HepG2 (cell line): Measurements from ENCODE around the gene ENTPD2. TPM values are rescaled to one million over a fixed set of nuclear protein-coding genes. Genes with fewer than 3 reads are reported as not detected.

Source experiments
- AKAP8 ChIP-seq: sonication (generic); formaldehyde crosslinking; IDR thresholded peaks from 2 replicates; pipeline ENCODE4 v1.5.1; 2020; ENCODE audit warnings: mild to moderate bottlenecking, missing genetic modification reagents
- ARID2 ChIP-seq: sonication (generic); formaldehyde crosslinking; IDR thresholded peaks from 2 replicates; pipeline ENCODE4 v1.8.1; 2022; ENCODE audit warnings: mild to moderate bottlenecking, missing genetic modification reagents, borderline replicate concordance
- ATF2 ChIP-seq: sonication (generic); formaldehyde crosslinking; IDR thresholded peaks from 2 replicates; pipeline ENCODE4 v1.4.0; 2020; ENCODE audit warnings: missing genetic modification reagents
- E2F1 ChIP-seq: sonication (generic); formaldehyde crosslinking; IDR thresholded peaks from 2 replicates; pipeline ENCODE4 v1.5.0; 2020; ENCODE audit warnings: missing genetic modification reagents
- FOXA1 ChIP-seq, 2 experiments: fragments of 450-650 bp in 1 of 2; sonication (generic) in 1 of 2; formaldehyde crosslinking in 1 of 2; IDR thresholded peaks; 2 replicates each; pipeline versions ENCODE4 v1.4.0 to v1.6.1; 2016 to 2020; ENCODE audit warnings: missing genetic modification reagents in 1 of 2
- GATA4 ChIP-seq: sonication (generic); IDR thresholded peaks from 2 replicates; pipeline ENCODE4 v1.6.1; 2016; ENCODE audit warnings: antibody characterized with exemption, low read depth, borderline replicate concordance
- KAT8 ChIP-seq: IDR thresholded peaks from 2 replicates; pipeline ENCODE4 v1.6.1; 2016; ENCODE audit warnings: missing genetic modification reagents, missing compliant biosample characterization
- MTA1 ChIP-seq: sonication (generic); formaldehyde crosslinking; IDR thresholded peaks from 2 replicates; pipeline ENCODE4 v1.4.0; 2020; ENCODE audit warnings: missing genetic modification reagents, mild to moderate bottlenecking, borderline replicate concordance
- PATZ1 ChIP-seq: sonication (generic); formaldehyde crosslinking; IDR thresholded peaks from 2 replicates; pipeline ENCODE4 v1.4.0; 2020; ENCODE audit warnings: missing genetic modification reagents
- SIN3A ChIP-seq: IDR thresholded peaks from 2 replicates; pipeline ENCODE4 v1.6.1; 2011; ENCODE audit warnings: low read depth, mild to moderate bottlenecking, control low read depth, low read length, borderline replicate concordance
- SIX4 ChIP-seq: sonication (generic); formaldehyde crosslinking; IDR thresholded peaks from 2 replicates; pipeline ENCODE4 v1.4.0; 2020; ENCODE audit warnings: missing genetic modification reagents
- SNAPC5 ChIP-seq: sonication (generic); formaldehyde crosslinking; IDR thresholded peaks from 2 replicates; pipeline ENCODE4 v1.8.1; 2023; ENCODE audit warnings: mild to moderate bottlenecking, missing genetic modification reagents, borderline replicate concordance
- SP1 ChIP-seq, 2 experiments: fragments of 450-650 bp in 1 of 2; sonication (generic) in 1 of 2; formaldehyde crosslinking in 1 of 2; IDR thresholded peaks; 2 replicates each; pipeline versions ENCODE4 v1.4.0 to v1.6.1; 2016 to 2020; ENCODE audit warnings: missing genetic modification reagents in 1 of 2
- YEATS4 ChIP-seq: sonication (generic); formaldehyde crosslinking; IDR thresholded peaks from 2 replicates; pipeline ENCODE4 v1.4.0; 2020; ENCODE audit warnings: missing genetic modification reagents, borderline replicate concordance
- ZNF224 ChIP-seq: sonication (generic); formaldehyde crosslinking; IDR thresholded peaks from 2 replicates; pipeline ENCODE4 v1.5.0; 2020; ENCODE audit warnings: mild to moderate bottlenecking, missing genetic modification reagents
- ZNF329 ChIP-seq: sonication (generic); formaldehyde crosslinking; IDR thresholded peaks from 2 replicates; pipeline ENCODE4 v1.9.0; 2021; ENCODE audit warnings: low read depth, mild to moderate bottlenecking, missing genetic modification reagents
- ZNF333 ChIP-seq: sonication (generic); formaldehyde crosslinking; IDR thresholded peaks from 2 replicates; pipeline ENCODE4 v1.4.0; 2020; ENCODE audit warnings: mild to moderate bottlenecking, missing genetic modification reagents, borderline replicate concordance
- ZNF414 ChIP-seq: sonication (generic); formaldehyde crosslinking; IDR thresholded peaks from 2 replicates; pipeline ENCODE4 v1.5.0; 2020; ENCODE audit warnings: missing genetic modification reagents
- ZSCAN20 ChIP-seq: sonication (generic); formaldehyde crosslinking; IDR thresholded peaks from 2 replicates; pipeline ENCODE4 v1.4.0; 2020; ENCODE audit warnings: missing genetic modification reagents, mild to moderate bottlenecking, borderline replicate concordance
- polyA plus RNA-seq, 8 experiments: library from polyadenylated mRNA; depleted of rRNA in 3 of 8; stranded (reverse) in 7 of 8; unstranded in 1 of 8; fragments of >200 nt; fragmentation: Illumina TruSeq in 4 of 8; extraction: Trizol in 4 of 8; gene quantifications; 2 replicates each; pipeline versions ENCODE4 v1.2.1 to v1.2.3, GENCODE V29; 2011 to 2016; ENCODE audit warnings: low read depth in 4 of 8, missing spikeins in 1 of 8, mixed read lengths in 1 of 8; ENCODE audit not compliant: insufficient read depth in 1 of 8
- total RNA-seq, 5 experiments: library from RNA; depleted of rRNA; stranded (reverse); fragments of >200 nt; fragmentation: Illumina TruSeq; extraction: Trizol; gene quantifications; 2 replicates each; pipeline ENCODE4 v1.2.3, GENCODE V29; 2016; ENCODE audit warnings: low read depth in 1 of 5
- TF ChIP-seq, protein P1 (sequence below): sonication (generic); formaldehyde crosslinking; IDR thresholded peaks from 2 replicates; pipeline ENCODE4 v1.4.0; 2020; ENCODE audit warnings: missing genetic modification reagents, borderline replicate concordance

Gene ENTPD2
- total and polyA plus RNA-seq, 2 of the 13 experiments (the other 11 are each of a cell fraction or from before 2014, with no cell fraction given): 0.95 to 3.2 TPM

DNA sequence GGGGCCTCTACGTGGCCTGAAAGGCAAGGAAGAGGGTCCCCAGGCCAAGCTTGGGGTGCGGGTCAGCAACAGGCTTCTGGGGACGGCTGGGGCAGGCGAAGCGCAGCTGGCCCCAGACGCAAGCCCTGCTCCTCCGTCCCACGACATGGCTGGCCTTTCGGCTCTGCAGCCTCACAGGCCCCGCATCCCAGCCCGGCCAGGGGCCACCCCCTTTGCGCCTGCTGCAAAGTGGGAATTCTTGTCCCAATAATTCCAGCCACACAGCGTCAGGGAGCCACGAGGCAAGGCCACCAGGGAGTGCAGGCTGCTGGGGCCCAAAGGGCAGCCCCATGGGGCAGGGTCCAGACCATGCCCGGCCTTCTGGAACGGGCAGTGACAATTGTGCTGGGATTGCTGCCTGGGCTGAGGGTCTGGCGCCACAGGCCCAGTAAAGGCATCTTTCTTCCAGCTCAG is 1.1 kb upstream of the ENTPD2 start (continued):
- no peak for TF ChIP-seq SIN3A
- peak; percentile 51; the same call in 1 of the 2 replicates for TF ChIP-seq ZNF333
- peak; percentile 18; the same call in 1 of the 2 replicates for TF ChIP-seq YEATS4
- no peak for TF ChIP-seq AKAP8 (CRISPR knock-in tag)
- TF ChIP-seq GATA4: no peak
- TF ChIP-seq PATZ1 (CRISPR knock-in tag): peak; percentile 66
- no peak for TF ChIP-seq SIX4 (CRISPR knock-in tag)
- TF ChIP-seq E2F1 (CRISPR knock-in tag): peak; percentile 36
- no peak for TF ChIP-seq SP1 (IDR thresholded peaks at IDR 0.05)
- no peak for TF ChIP-seq SP1 (CRISPR knock-in tag; IDR thresholded peaks at IDR 0.05)
- no peak for TF ChIP-seq FOXA1 (IDR thresholded peaks at IDR 0.05)
- no peak for TF ChIP-seq FOXA1 (CRISPR knock-in tag; IDR thresholded peaks at IDR 0.05)
- TF ChIP-seq ZNF224 (CRISPR knock-in tag): no peak
- 0 out of 2 replicates have a peak, but pooled peaks have one; percentile 11 for TF ChIP-seq ATF2 (CRISPR knock-in tag)
- TF ChIP-seq MTA1 (CRISPR knock-in tag): no peak
- TF ChIP-seq ZNF414 (CRISPR knock-in tag): no peak
- no peak for TF ChIP-seq SNAPC5 (CRISPR knock-in tag)
- TF ChIP-seq KAT8: no peak
- peak; percentile 95 for TF ChIP-seq ARID2 (CRISPR knock-in tag)
- TF ChIP-seq ZNF329 (CRISPR knock-in tag): no peak
- no peak; the same call in 1 of the 2 replicates for TF ChIP-seq ZSCAN20 (CRISPR knock-in tag)
- TF ChIP-seq, protein P1, sequence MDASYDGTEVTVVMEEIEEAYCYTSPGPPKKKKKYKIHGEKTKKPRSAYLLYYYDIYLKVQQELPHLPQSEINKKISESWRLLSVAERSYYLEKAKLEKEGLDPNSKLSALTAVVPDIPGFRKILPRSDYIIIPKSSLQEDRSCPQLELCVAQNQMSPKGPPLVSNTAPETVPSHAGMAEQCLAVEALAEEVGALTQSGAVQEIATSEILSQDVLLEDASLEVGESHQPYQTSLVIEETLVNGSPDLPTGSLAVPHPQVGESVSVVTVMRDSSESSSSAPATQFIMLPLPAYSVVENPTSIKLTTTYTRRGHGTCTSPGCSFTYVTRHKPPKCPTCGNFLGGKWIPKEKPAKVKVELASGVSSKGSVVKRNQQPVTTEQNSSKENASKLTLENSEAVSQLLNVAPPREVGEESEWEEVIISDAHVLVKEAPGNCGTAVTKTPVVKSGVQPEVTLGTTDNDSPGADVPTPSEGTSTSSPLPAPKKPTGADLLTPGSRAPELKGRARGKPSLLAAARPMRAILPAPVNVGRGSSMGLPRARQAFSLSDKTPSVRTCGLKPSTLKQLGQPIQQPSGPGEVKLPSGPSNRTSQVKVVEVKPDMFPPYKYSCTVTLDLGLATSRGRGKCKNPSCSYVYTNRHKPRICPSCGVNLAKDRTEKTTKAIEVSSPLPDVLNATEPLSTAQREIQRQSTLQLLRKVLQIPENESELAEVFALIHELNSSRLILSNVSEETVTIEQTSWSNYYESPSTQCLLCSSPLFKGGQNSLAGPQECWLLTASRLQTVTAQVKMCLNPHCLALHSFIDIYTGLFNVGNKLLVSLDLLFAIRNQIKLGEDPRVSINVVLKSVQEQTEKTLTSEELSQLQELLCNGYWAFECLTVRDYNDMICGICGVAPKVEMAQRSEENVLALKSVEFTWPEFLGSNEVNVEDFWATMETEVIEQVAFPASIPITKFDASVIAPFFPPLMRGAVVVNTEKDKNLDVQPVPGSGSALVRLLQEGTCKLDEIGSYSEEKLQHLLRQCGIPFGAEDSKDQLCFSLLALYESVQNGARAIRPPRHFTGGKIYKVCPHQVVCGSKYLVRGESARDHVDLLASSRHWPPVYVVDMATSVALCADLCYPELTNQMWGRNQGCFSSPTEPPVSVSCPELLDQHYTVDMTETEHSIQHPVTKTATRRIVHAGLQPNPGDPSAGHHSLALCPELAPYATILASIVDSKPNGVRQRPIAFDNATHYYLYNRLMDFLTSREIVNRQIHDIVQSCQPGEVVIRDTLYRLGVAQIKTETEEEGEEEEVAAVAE (CRISPR knock-in tag): peak; percentile 13; the same call in 1 of the 2 replicates
